GM20431 (cell line): Measurements from ENCODE around the gene PAQR3.
"Not testable (repeated sequence)": the region's sequence is repeated elsewhere in the genome, so short reads cannot be mapped to it uniquely, and the experiment has no call there.

Experiments used
- in situ Hi-C: fragments of 300-500 bp; cut with MseI, MboI; formaldehyde crosslinking; loops from one replicate; pipeline ENCODE4 v1.15.0; 2020; ENCODE audit warnings: low sequenced_read_pairs; ENCODE audit not compliant: unreplicated experiment

Gene PAQR3

DNA sequence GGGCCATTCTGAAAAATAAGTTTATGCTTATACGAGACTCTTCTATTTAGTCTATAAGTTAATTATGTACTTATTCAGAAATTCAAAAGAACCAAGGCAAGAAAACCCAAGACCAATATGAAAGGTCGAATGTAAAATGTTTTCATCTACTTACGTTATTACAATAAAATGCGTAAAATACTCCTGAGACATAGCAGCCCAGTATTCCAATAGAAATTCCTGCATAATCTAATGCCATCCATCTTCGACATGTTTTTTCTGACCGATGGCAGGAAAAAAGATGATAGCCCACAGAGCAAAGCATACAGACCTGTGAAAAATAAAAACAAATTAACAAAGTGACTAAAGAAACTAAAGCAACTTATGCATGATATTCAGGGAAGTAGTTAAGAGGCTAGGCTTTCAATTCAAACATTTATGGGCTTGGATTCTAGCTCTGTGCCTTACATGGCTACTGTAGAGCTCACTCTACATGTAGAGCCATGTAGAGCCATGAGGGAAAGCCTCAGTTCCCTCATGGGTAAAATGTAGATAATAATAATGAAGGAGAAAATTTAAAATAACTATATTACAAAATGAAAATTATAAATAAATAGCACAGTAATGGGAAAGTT, 9.1 kb downstream of the PAQR3 start:
- in situ Hi-C loops, result no loop called here

DNA sequence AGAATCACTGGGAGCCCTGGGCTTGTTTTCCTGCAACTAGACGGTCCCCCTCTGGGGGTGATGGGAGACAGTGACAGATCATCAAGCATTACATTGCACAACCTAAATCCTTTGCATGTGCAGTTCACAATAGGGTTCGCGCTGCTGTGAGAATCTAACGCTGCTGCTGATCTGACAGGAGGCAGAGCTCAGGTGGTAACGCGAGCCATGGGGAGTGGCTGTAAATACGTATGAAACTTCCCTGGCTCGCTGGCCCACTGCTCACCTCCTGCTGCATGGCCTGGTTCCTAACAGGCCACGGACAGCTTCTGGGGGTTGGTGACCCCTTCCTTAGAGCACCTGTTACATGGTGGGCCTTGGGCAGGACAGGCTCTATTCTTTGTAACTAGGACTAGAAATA, 10.4 kb downstream of the PAQR3 start:
- in situ Hi-C loops, result no loop called here

DNA sequence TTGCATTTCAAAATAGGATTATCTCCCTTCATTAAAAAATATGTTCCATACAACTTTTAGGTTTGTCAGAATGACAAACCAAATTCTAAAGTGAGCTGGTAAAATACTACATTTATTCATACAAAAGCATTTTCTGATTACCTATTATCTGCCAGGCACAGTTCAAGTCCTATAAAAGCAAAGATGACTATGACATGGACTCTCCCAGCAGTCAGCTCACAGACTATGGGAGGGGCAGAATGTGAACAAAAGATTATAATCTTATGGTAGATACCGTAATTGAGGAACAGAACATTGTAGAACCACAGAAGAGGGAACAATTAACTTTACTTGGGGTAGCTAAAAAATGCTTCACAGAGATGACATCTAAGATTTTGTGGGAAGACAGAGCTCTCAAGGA, 12.4 kb downstream of the PAQR3 start:
- in situ Hi-C loops, result no loop called here

DNA sequence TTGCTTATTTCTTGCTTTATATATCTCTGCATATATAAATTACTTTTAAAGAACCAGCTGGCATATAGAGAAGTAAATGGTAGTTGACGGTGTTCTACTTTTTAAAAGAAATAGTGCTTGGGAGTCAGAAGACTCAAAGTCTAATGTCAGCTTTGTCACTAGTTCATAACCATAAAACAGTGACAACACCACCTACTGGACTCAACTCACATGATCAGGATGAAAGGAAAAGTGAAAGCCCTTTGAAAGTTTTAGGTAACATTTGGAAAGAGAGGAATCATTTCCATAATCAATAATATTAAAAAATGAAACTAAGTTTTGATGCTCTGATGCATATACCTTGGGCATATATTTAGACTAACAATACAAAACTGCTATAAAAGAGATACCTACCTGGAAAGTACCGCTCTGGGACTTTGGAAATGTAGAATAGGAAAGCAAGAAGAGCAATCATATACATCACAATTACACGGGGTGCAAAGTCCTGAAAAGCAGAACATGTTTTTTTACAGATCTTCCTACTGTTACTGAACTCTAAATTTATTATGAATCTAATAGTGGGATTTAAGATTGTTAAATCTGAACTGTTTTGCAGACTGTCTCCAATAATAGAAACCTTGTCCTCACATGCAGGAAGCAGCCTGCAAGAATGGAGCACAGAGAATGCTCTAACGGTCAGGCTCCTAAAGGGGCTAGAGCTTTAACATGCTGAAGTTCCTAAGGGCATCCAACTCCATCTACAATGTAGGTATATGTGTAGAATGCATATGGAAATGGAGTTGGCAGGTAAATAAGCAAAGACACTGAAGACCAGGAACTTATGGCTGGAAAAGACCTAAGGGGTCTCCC, 15.6 kb downstream of the PAQR3 start:
- in situ Hi-C loops, result no loop called here

DNA sequence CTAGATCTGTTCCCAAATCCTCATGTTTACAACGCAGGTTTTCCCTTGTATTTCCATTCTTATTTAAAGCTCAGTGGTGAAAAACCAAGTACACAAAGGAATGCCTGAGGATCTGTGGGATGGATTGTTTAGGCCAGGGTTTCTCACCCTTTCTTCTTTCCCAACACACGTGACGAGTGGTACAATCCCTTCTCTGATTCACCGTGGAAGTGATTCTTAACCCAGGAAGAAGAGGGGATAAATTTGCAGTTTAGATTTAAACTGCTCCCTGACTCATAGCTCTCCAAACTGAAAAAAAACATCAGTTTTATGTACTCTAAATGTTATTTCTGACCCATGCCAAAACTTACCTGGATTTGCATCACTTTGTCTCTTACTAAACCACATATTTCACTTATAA, 17.0 kb downstream of the PAQR3 start:
- in situ Hi-C loops, result no loop called here

DNA sequence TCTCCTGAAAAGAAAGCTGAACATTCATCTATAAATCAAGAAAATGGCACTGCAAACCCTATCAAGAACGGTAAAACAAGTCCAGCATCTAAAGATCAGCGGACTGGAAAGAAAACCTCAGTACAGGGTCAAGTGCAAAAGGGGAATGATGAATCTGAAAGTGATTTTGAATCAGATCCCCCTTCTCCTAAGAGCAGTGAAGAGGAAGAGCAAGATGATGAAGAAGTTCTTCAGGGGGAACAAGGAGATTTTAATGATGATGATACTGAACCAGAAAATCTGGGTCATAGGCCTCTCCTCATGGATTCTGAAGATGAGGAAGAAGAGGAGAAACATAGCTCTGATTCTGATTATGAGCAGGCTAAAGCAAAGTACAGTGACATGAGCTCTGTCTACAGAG, 28.6 kb downstream of the PAQR3 start:
- in situ Hi-C loops, result no loop called here

DNA sequence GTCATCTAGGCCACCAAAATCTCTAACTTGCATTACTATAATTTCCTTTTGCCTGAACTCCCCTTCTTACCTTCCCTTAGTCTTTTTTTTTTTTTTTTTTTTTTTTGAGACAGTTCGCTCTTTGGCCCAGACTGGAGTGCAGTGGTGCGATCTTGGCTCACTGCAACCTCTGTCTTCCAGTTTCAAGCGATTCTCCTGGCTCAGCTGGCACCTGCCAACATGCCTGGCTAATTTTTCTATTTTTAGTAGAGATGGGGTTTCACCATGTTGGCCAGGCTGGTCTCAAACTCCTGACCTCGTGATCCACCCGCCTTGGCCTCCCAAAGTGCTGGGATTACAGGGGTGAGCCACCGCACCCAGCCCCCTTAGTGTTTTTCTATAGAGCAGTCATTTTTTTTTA, 30.3 kb downstream of the PAQR3 start:
- in situ Hi-C loops, result not testable (repeated sequence)

DNA sequence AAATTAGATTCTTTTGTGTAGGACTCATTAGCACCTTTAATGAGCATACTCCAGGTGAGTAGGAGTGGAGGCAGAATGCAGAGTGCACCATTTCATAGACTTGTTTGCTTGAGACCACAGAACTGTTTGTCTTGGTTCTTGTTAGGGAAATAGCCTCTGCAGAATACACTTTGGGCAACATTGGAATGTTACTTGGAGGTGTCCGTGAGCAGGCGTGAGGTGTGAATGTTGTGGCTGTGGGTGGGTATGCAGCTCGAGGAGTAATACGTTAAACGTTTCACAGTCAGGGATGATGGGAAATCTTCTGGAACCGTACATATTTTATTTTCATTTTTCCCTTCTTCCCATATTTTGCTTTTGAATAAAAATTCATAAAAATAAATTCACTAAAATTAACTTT, 31.6 kb downstream of the PAQR3 start:
- in situ Hi-C loops, result no loop called here

DNA sequence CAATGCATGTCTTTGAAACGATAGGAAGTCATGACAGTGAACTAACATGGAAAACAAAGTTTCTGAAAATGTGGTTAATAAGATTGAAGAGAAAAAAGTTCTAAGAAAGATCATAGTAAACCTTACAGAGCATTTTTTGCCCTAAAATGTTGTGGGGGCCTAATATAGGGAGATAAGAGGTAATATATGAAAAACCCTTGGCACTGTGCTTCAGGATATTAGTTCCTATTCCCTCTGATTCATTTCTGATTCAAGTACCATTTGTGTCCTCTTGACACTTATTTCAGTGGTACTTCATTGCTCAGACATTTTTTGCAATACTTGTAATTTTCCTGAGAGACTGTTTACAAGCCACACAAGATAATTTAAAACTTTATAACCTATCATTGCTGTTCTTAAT, 35.1 kb downstream of the PAQR3 start:
- in situ Hi-C loops, result no loop called here

DNA sequence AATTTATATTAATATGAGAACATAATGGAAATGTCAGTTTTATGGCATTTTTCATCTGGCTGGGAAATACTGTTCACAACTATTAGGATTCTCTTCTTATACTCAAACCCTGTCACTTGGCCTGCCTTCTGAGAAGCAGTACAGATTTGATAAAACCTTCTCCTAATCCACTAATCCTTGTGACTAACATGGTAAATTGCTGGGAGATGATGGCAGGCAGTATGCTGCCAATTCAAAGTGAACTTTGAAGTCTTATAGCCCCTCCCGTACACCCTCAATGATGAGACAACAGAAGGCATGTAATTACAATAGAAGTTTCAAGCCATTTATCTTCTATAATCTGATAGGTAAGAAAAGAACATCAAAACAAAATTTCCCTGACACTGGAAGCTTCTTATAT, 36.9 kb downstream of the PAQR3 start:
- in situ Hi-C loops, result no loop called here

DNA sequence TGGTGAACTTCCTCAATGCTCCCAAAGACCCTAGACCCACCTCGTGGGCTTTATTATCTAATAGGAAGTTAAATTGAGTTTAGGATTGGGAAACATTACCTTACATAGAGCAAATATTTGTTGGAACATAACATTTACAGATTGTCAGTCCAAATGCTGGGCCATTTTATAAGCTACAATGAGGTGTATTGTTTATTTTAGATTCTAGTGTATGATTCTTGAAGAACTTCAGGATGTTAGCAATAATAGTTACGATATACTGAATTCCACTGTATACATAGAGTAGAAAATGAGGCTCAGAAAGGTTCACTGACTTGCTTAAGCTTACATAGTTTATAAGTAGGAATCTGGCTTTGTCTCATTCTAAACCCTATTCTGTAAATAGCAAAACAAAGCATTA, 37.4 kb downstream of the PAQR3 start:
- in situ Hi-C loops, result no loop called here

DNA sequence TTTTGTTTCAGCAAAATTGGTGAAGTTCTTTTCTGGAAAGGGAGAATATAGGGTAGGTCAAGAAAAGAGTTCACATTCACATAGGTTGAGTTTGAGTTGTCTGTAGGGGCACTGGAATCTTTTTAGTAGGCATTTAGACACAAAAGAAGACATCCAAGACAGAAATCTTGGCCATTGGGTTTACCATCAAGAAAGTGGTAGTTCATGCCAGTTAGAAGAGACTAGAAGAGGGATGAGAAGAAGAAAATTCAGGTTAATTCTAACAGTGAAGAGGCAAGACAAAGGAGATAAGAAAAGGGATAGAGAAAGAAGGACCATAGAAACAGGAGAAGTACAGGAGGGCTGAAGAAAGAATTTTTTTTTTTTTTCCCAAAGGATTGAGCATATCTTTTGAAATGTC, 39.9 kb downstream of the PAQR3 start:
- in situ Hi-C loops, result no loop called here

DNA sequence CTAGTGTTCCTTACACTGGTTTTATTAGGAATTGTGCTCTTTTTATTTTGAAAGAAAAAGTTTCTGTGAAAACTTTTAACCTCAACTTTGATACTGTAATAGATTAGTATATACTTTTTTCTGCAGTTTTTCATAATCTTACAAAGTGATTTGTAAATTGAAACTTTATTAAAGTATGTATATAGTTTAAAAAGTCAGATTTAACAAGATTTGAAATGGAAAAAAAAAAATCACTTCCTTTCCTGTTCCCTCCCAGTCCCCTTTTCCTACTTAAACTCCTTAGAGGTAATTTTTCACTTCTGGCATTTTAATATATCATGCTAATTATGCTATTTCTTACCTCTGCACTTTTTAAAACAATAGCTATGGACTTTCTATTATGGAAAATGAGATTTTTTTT, 49.3 kb downstream of the PAQR3 start:
- in situ Hi-C loops, result no loop called here

DNA sequence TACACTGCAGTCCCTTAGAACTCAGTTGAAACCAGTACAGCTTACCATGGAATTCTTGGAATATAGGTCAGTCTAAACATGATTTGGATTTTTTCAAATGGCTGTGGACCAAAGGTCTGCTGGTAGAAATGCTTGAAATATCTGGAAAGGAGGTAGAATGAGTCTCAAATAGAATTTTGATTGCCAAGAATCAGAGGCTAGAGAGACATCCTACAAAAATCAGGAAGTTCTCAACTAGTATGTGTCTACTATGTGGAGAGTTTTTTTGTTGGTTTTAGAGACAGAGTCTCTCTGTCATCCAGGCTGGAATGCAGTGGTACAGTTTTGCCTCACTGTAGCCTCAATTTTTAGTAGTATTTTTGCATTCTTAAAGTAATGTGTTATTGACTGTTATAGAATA, 53.6 kb downstream of the PAQR3 start:
- in situ Hi-C loops, result no loop called here

DNA sequence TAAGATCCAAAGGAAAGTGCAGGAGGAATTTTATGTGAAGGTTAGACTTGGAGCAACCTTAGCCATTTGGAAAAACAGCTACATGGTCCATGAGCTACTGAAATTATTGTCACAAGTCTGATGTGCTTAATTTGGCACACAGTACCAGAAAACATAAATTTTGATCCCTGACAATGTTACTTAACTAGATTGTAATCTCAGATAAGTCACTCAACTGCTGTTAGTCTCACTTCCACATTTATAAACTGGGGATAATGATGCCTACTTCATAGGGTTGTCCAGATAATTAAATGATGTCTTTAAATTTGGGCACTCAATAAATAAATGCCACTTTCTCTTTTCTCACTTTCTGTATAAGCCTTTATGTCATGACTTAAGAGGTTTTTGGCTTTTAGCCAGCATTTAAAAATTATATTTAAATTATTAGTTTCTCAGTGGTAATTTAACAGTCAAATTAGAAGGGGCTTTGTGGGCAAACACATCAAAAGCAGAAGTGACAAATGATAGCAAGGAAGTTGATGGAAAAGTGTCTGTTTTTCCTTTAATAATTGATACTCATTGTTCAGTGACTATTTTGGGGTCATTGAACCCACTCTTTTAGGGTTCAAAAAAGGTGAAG, 58.3 kb downstream of the PAQR3 start:
- in situ Hi-C loops, result no loop called here

DNA sequence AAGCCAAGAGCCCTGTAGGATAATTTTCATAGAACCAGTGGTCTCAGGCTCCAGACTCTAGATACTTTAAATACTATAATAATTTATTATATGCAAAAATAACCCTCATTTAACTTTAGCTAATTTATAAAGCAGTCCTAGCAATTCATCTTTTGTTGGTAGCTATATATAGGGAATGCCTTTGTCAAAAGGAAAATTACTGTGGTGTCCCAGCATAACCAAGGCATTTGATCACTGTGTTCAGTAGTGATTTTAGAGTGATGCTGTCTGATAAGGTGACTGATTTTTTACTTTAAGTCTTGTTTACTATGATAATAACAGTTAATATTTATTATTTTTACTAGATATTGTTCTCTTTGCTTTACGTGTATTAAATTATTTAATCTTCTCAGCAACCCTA, 61.2 kb downstream of the PAQR3 start:
- in situ Hi-C loops, result no loop called here

DNA sequence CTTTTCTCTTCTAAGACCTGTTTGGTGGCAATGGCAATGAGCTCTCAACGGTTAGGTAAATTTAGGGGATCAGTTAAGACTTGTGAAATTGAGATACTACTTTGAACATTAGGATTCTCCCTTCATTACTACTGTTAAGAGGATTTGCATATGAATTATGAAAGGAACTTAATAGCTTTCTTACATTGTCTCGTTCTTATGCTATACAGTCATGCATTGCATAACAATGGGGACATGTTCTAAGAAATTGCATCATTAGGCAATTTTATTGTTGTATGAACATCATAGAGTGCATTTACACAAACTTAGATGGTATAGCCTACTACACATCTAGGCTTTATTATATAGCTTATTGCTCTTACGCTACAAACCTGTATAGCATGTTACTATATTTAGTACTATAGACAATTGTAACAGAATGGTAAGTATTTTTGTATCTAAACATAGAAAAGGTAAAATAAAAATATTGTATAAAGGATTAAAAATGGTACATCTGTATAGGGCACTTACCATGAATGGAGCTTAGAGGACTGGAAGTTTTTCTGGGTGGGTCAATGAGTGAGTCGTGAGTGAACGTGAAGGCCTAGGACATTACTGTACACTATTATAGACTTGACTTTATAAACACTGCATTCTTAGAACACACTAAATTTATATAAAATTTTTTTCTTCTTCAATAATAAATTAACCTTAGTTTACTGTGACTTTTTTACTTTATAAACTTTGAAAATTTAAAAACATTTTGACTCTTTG, 62.5 kb downstream of the PAQR3 start:
- in situ Hi-C loops, result no loop called here

DNA sequence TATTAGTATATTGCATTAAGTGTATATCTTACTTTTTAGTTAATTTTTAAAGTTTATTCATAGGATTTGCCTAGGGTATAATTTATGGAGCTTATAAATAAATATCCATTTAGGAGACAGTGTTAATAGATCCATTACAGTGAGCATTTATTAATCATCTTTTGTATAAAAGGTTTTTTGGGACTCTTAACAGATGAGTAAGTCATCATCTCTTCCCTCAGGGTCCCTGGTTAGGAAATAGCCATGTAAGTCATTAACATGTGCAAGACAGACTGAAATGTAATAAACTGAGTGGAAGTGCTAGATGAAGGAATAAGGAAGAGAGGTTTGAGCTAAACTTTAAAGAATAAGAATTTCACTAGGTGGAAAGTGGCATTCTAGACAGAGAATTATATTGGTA, 69.2 kb downstream of the PAQR3 start:
- in situ Hi-C loops, result loop anchor here (25.0 kb wide), 1 partner anchor 908 kb away; no protein-coding TSS in a partner anchor

DNA sequence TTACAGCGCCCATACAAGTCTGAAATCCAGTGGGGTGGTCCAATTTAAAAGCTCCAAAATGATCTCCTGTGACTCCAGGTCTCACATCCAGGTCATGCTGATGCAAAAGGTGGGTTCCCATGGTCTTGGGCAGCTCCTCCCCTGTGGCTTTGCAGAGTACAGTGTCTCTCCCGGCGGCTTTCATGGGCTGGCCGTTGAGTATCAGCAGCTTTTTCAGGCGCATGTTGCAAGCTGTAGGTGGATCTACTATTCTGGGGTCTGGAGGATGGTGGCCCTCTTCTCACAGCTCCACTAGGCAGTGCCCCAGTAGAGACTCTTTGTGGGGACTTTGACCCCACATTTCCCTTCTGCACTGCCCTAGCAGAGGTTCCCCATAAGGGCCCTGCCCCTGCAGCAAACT, 70.5 kb downstream of the PAQR3 start:
- in situ Hi-C loops, result loop anchor here (10.0 to 25.0 kb wide), 2 partner anchors 254 to 906 kb away; no protein-coding TSS in a partner anchor

DNA sequence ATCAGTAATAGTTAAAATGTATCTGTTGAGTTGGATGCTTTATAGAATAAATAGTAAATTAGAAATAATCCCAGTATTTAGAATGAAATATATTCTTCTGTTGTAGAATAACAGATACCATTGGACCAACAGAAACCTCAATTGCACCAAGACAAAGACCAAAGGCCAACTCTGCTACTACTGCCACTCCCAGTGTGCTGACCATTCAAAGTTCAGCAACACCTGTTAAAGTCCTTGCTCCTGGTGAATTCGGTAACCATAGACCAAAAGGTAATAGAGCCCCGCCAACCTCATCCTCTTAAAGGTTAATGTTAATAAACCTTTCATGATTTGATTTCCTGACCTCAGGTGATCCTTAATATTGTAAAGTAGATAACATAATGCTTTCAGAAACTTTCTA, 73.8 kb downstream of the PAQR3 start:
- in situ Hi-C loops, result loop anchor here (10.0 to 25.0 kb wide), 2 partner anchors 251 to 903 kb away; no protein-coding TSS in a partner anchor
